Liver (tissue), 9 donors: ENCODE measurements around the gene MATN4. TPM values are rescaled to one million over a fixed set of nuclear protein-coding genes. Genes with fewer than 3 reads are reported as not detected.

Source experiments
- DNase-seq: peaks from one replicate; pipeline ENCODE4 v3.0.0-alpha.2; 2017; ENCODE audit warnings: low spot score
- H3K27ac ChIP-seq, 2 donors: one replicate each; pipeline ENCODE4 v1.7.0; 2013; ENCODE audit warnings: inconsistent platforms in 2 of 2, low read length in 2 of 2, control low read depth in 1 of 2, low read depth in 1 of 2, mild to moderate bottlenecking in 1 of 2
- H3K27me3 ChIP-seq, 4 donors: one replicate each; pipeline versions ENCODE4 v1.6.1 to v1.7.0; 2013; ENCODE audit warnings: low read length in 3 of 4, inconsistent platforms in 1 of 4, mild to moderate bottlenecking in 1 of 4, moderate library complexity in 1 of 4; ENCODE audit not compliant: control insufficient read depth in 4 of 4, insufficient read depth in 4 of 4
- H3K36me3 ChIP-seq, 4 donors: one replicate each; pipeline versions ENCODE4 v1.6.1 to v1.7.0; 2013; ENCODE audit warnings: low read length in 3 of 4, mild to moderate bottlenecking in 3 of 4, low read depth in 1 of 4, moderate library complexity in 1 of 4; ENCODE audit not compliant: control insufficient read depth in 4 of 4, insufficient read depth in 3 of 4
- H3K4me1 ChIP-seq, 4 donors: one replicate each; pipeline versions ENCODE4 v1.6.1 to v1.7.0; 2013; ENCODE audit warnings: low read length in 3 of 4, mild to moderate bottlenecking in 3 of 4, moderate library complexity in 1 of 4; ENCODE audit not compliant: control insufficient read depth in 4 of 4, insufficient read depth in 4 of 4
- H3K4me3 ChIP-seq, 3 donors: one replicate each; pipeline versions ENCODE4 v1.6.1 to v1.7.0; 2013; ENCODE audit warnings: low read length in 3 of 3, control low read depth in 1 of 3, low read depth in 1 of 3, mild to moderate bottlenecking in 1 of 3
- H3K9ac ChIP-seq, 2 donors: one replicate each; pipeline ENCODE4 v1.7.0; 2013; ENCODE audit warnings: low read length in 2 of 2, mild to moderate bottlenecking in 2 of 2, moderate library complexity in 2 of 2, control low read depth in 1 of 2, low read depth in 1 of 2
- H3K9me3 ChIP-seq, 4 donors: one replicate each; pipeline versions ENCODE4 v1.6.1 to v1.7.0; 2013; ENCODE audit warnings: low read length in 3 of 4; ENCODE audit not compliant: control insufficient read depth in 4 of 4
- ATF3 ChIP-seq: IDR thresholded peaks from 2 replicates; pipeline ENCODE4 v1.6.1; 2016; ENCODE audit warnings: antibody characterized with exemption
- CTCF ChIP-seq: fragments of 150-350 bp; IDR thresholded peaks from 2 replicates; pipeline ENCODE4 v1.5.1; 2017; ENCODE audit warnings: improper control_type of control experiment, low read depth, low read length; ENCODE audit not compliant: missing input control
- EGR1 ChIP-seq, 2 donors: IDR thresholded peaks; 2 replicates each; pipeline ENCODE4 v1.6.1; 2016 to 2018; ENCODE audit warnings: antibody characterized with exemption in 2 of 2, low read depth in 2 of 2
- FOXA1 ChIP-seq: IDR thresholded peaks from 2 replicates; pipeline ENCODE4 v1.6.1; 2016; ENCODE audit warnings: antibody characterized with exemption
- FOXA2 ChIP-seq: IDR thresholded peaks from 2 replicates; pipeline ENCODE4 v1.6.1; 2016; ENCODE audit warnings: antibody characterized with exemption
- GABPA ChIP-seq, 2 donors: IDR thresholded peaks in 1 of 2; conservative IDR thresholded peaks in 1 of 2; 2 replicates each; pipeline ENCODE4 v1.6.1; 2016; ENCODE audit warnings: antibody characterized with exemption in 2 of 2, mild to moderate bottlenecking in 1 of 2, moderate library complexity in 1 of 2
- HNF4A ChIP-seq, 2 donors: conservative IDR thresholded peaks; 2 replicates each; pipeline ENCODE4 v1.6.1; 2016; ENCODE audit warnings: antibody characterized with exemption in 2 of 2, mild to moderate bottlenecking in 2 of 2
- HNF4G ChIP-seq: IDR thresholded peaks from 2 replicates; pipeline ENCODE4 v1.6.1; 2016; ENCODE audit warnings: antibody characterized with exemption
- JUND ChIP-seq, 2 donors: IDR thresholded peaks; 2 replicates each; pipeline ENCODE4 v1.6.1; 2016; ENCODE audit warnings: antibody characterized with exemption in 2 of 2
- MAX ChIP-seq: IDR thresholded peaks from 2 replicates; pipeline ENCODE4 v1.6.1; 2016; ENCODE audit warnings: antibody characterized with exemption
- NR2F2 ChIP-seq: IDR thresholded peaks from 2 replicates; pipeline ENCODE4 v1.6.1; 2016; ENCODE audit warnings: antibody characterized with exemption
- RAD21 ChIP-seq, 2 donors: IDR thresholded peaks; 2 replicates each; pipeline ENCODE4 v1.6.1; 2016; ENCODE audit warnings: antibody characterized with exemption in 2 of 2, mild to moderate bottlenecking in 2 of 2
- REST ChIP-seq: IDR thresholded peaks from 2 replicates; pipeline ENCODE4 v1.6.1; 2016; ENCODE audit warnings: antibody characterized with exemption, mild to moderate bottlenecking
- RXRA ChIP-seq, 2 donors: IDR thresholded peaks; 2 replicates each; pipeline ENCODE4 v1.6.1; 2017 to 2018; ENCODE audit warnings: antibody characterized with exemption in 2 of 2, mild to moderate bottlenecking in 1 of 2
- YY1 ChIP-seq: IDR thresholded peaks from 2 replicates; pipeline ENCODE4 v1.6.1; 2016; ENCODE audit warnings: antibody characterized with exemption, mild to moderate bottlenecking
- ZBTB33 ChIP-seq: IDR thresholded peaks from 2 replicates; pipeline ENCODE4 v1.6.1; 2016; ENCODE audit warnings: antibody characterized with exemption
- WGBS: extraction: QIAGEN DNeasy Blood & Tissue Kit; methylation state at CpG from one replicate; pipeline ENCODE4 v1.1.7; 2013; 5-methylcytosine and 5-hydroxymethylcytosine counted together
- polyA plus RNA-seq, 2 donors: library from polyadenylated mRNA; stranded (reverse) in 1 of 2; unstranded in 1 of 2; fragments of 200-250 nt in 1 of 2; fragments of >200 nt in 1 of 2; fragmentation: Nextera tagmentation in 1 of 2; extraction: Ambion mirVana in 1 of 2; gene quantifications; one replicate each; pipeline versions ENCODE4 v1.2.1 to v1.2.3, GENCODE V29; 2013 to 2015
- total RNA-seq, 2 donors: library from RNA; depleted of rRNA; stranded (reverse); fragments of >200 nt; gene quantifications; one replicate each; pipeline ENCODE4 v1.2.3, GENCODE V29; 2014
- donor health status: healthy.
- donor health status: healthy.
- donor health status: healthy.
- donor health status: healthy.
- donor health status: healthy.

The MATN4 gene
- total and polyA plus RNA-seq, 4 donors = 0.05 TPM; not detected in 3

- peaks cover 21 to 82% (median 67%) of the 10 kb centered on the region in 4 donors for H3K36me3 ChIP-seq
- 93% methylated on average over 3 of the region's 3 CpGs for WGBS
- H3K4me1 ChIP-seq = peaks cover 0 to 7% (median 1%) of the 10 kb centered on the region in 4 donors
- no peaks in the 10 kb centered on the region for H3K27me3 ChIP-seq
- H3K4me3 ChIP-seq = no peak overlapping the region
- TF ChIP-seq YY1 (no peak), GABPA (IDR thresholded peaks at IDR 0.05 in 1 of 2, conservative IDR thresholded peaks at IDR 0.05 in 1 of 2) (no peak), HNF4A (conservative IDR thresholded peaks at IDR 0.05) (no peak), NR2F2 (no peak), MAX (no peak), RAD21 (IDR thresholded peaks at IDR 0.05) (no peak), RXRA (IDR thresholded peaks at IDR 0.05) (no peak), FOXA2 (no peak), FOXA1 (no peak), ZBTB33 (no peak), JUND (IDR thresholded peaks at IDR 0.05) (no peak), ATF3 (no peak), HNF4G (no peak), EGR1 (IDR thresholded peaks at IDR 0.05; ENCODE audit: low read depth in 2 of 2) (no peak), CTCF (no peak), REST (no peak)
- DNase-seq = no peak
- H3K9me3 ChIP-seq = no peaks in the 10 kb centered on the region
- no peak overlapping the region for H3K9ac ChIP-seq
- H3K27ac ChIP-seq = peak overlapping the region in 1 of 2 donors; percentile 16
Measured at GRCh38 chr20:45330476-45330875, 22.4 kb upstream of the MATN4 start.
